K562 (cell line): ENCODE results near the gene SPAG9. TPM values are rescaled to one million over a fixed set of nuclear protein-coding genes. Genes with fewer than 3 reads are reported as not detected.

ENCODE experiments used
- BRD9 ChIP-seq: fragments of 450-650 bp; IDR thresholded peaks from 2 replicates; pipeline ENCODE4 v1.6.1; 2018; ENCODE audit warnings: low read depth; ENCODE audit not compliant: partially characterized antibody
- HNRNPL ChIP-seq: fragments of 200-400 bp; formaldehyde crosslinking; IDR thresholded peaks from 2 replicates; pipeline ENCODE4 v1.6.1; 2017; ENCODE audit warnings: low read depth, mild to moderate bottlenecking, low read length
- HNRNPLL ChIP-seq: fragments of 200-400 bp; formaldehyde crosslinking; IDR thresholded peaks from 2 replicates; pipeline ENCODE4 v1.6.1; 2017; ENCODE audit warnings: low read length, low read depth, mild to moderate bottlenecking; ENCODE audit not compliant: poor library complexity, severe bottlenecking
- MEIS2 ChIP-seq: fragments of 450-650 bp; IDR thresholded peaks from 2 replicates; pipeline ENCODE4 v1.6.1; 2014; ENCODE audit warnings: mild to moderate bottlenecking; ENCODE audit not compliant: partially characterized antibody
- POLR2G ChIP-seq: fragments of 200-400 bp; formaldehyde crosslinking; IDR thresholded peaks from 2 replicates; pipeline ENCODE4 v1.6.1; 2017; ENCODE audit warnings: low read depth, mild to moderate bottlenecking, antibody characterized with exemption, low read length, moderate library complexity
- PURB ChIP-seq: sonication (generic); formaldehyde crosslinking; IDR thresholded peaks from 2 replicates; pipeline ENCODE4 v1.9.0; 2021; ENCODE audit warnings: low read depth, mild to moderate bottlenecking, missing genetic modification reagents
- SIX5 ChIP-seq, 2 experiments: IDR thresholded peaks; 2 replicates each; pipeline ENCODE4 v1.6.1; 2011; ENCODE audit warnings: low read length in 2 of 2, borderline replicate concordance in 1 of 2, low read depth in 1 of 2, mild to moderate bottlenecking in 1 of 2, moderate library complexity in 1 of 2; ENCODE audit not compliant: insufficient read depth in 1 of 2
- SMARCA5 ChIP-seq: fragments of 450-650 bp; IDR thresholded peaks from 2 replicates; pipeline ENCODE4 v1.6.1; 2016
- TAF15 ChIP-seq: fragments of 200-400 bp; formaldehyde crosslinking; IDR thresholded peaks from 2 replicates; pipeline ENCODE4 v1.6.1; 2017; ENCODE audit warnings: mild to moderate bottlenecking, low read depth, low read length, moderate library complexity
- ZNF174 ChIP-seq: fragments of 250-450 bp; sonication (Bioruptor Pico); IDR thresholded peaks from 2 replicates; pipeline ENCODE4 v1.4.0; 2020; ENCODE audit warnings: mild to moderate bottlenecking
- ZNF23 ChIP-seq: fragments of 250-450 bp; sonication (Bioruptor Pico); IDR thresholded peaks from 2 replicates; pipeline ENCODE4 v1.4.0; 2020; ENCODE audit warnings: mild to moderate bottlenecking
- ZNF436 ChIP-seq: fragments of 250-450, 450-650 bp; sonication (Bioruptor Pico); formaldehyde crosslinking; IDR thresholded peaks from 2 replicates; pipeline ENCODE4 v1.7.0; 2020; ENCODE audit warnings: mild to moderate bottlenecking
- ZNF561 ChIP-seq: fragments of 450-650 bp; formaldehyde crosslinking; conservative IDR thresholded peaks from 2 replicates; pipeline ENCODE4 v1.4.0; 2020; ENCODE audit warnings: mild to moderate bottlenecking, moderate library complexity
- ZNF609 ChIP-seq: sonication (generic); formaldehyde crosslinking; IDR thresholded peaks from 2 replicates; pipeline ENCODE4 v1.8.1; 2023; ENCODE audit warnings: missing genetic modification reagents, mild to moderate bottlenecking, borderline replicate concordance
- ZNF668 ChIP-seq: fragments of 250-450 bp; sonication (Bioruptor Pico); IDR thresholded peaks from 2 replicates; pipeline ENCODE4 v1.8.0; 2022; ENCODE audit warnings: mild to moderate bottlenecking, inconsistent platforms
- polyA plus RNA-seq, 8 experiments: library from polyadenylated mRNA; depleted of rRNA in 4 of 8; stranded (reverse) in 5 of 8; unstranded in 3 of 8; fragments of >200 nt; fragmentation: Nextera tagmentation in 2 of 8; fragmentation: Illumina TruSeq in 1 of 8; extraction: Ambion mirVana in 2 of 8; extraction: Trizol in 1 of 8; gene quantifications; 2 replicates each; pipeline versions ENCODE4 v1.2.1 to v1.2.3, GENCODE V29; 2011 to 2014; ENCODE audit warnings: inconsistent platforms in 1 of 8, missing spikeins in 1 of 8
- total RNA-seq, 7 experiments: library from RNA; depleted of rRNA in 6 of 7; stranded (reverse); fragments of >200 nt in 6 of 7; fragmentation: Illumina TruSeq in 2 of 7; extraction: Trizol in 2 of 7; gene quantifications; 2 replicates each; pipeline versions ENCODE4 v1.2.1 to v1.2.3, GENCODE V29; 2011 to 2021; ENCODE audit warnings: low replicate concordance in 1 of 7
- TF ChIP-seq, protein P1 (sequence below): fragments of 450-650 bp; IDR thresholded peaks from 2 replicates; pipeline ENCODE4 v1.6.1; 2017; ENCODE audit warnings: antibody characterized with exemption, mild to moderate bottlenecking
- TF ChIP-seq, protein P2 (sequence below): fragments of 450-650 bp; formaldehyde crosslinking; IDR thresholded peaks from 2 replicates; pipeline ENCODE4 v1.4.0; 2020; ENCODE audit warnings: mild to moderate bottlenecking, moderate library complexity

SPAG9 gene
- total and polyA plus RNA-seq, 9 of the 15 experiments (the other 6 are each of a cell fraction or from before 2014, with no cell fraction given), result 12.2 to 99.2 (median 58.2) TPM

DNA sequence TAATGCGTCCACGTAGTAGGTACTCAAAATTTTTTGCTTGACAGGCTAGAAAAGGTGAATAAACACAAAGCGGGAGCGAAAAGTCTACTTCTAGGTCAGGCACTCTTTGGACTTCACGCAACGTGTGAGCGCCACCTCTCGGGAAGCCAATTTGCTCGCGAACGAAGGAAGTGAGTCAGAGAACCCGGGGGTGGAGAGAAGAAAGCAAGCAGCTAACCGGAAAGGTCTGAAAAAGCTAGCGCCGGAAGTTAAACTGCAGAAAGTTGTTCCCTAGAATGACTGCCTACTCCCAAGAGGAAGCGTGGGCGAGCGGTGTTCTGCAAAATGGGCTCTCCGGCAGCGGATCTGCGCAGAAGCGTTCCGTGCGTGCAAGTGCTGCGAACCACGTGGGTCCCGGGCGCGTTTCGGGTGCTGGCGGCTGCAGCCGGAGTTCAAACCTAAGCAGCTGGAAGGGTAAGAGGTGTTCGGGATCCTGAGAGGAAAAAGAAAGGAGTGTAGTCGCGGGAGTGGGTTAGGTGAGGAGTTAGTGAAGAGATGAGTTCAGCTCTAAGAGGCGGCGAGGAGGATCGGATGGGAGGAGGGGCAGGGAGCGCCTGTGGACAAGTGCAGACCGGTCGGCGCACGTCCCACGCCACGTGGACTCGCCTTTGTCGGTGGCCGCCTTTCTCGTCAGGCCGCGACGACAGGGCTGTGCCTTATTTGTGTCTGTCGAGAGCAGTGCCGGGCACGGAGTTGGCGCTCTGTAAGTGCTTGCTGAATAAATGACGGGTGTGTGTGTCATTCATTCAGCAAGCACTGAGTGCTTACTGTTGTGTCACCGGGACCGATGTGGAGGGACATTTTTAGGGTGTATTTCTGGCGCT is 32.8 kb upstream of the SPAG9 start, which contains the start of gene NME1 (continued):
- TF ChIP-seq, protein P1, sequence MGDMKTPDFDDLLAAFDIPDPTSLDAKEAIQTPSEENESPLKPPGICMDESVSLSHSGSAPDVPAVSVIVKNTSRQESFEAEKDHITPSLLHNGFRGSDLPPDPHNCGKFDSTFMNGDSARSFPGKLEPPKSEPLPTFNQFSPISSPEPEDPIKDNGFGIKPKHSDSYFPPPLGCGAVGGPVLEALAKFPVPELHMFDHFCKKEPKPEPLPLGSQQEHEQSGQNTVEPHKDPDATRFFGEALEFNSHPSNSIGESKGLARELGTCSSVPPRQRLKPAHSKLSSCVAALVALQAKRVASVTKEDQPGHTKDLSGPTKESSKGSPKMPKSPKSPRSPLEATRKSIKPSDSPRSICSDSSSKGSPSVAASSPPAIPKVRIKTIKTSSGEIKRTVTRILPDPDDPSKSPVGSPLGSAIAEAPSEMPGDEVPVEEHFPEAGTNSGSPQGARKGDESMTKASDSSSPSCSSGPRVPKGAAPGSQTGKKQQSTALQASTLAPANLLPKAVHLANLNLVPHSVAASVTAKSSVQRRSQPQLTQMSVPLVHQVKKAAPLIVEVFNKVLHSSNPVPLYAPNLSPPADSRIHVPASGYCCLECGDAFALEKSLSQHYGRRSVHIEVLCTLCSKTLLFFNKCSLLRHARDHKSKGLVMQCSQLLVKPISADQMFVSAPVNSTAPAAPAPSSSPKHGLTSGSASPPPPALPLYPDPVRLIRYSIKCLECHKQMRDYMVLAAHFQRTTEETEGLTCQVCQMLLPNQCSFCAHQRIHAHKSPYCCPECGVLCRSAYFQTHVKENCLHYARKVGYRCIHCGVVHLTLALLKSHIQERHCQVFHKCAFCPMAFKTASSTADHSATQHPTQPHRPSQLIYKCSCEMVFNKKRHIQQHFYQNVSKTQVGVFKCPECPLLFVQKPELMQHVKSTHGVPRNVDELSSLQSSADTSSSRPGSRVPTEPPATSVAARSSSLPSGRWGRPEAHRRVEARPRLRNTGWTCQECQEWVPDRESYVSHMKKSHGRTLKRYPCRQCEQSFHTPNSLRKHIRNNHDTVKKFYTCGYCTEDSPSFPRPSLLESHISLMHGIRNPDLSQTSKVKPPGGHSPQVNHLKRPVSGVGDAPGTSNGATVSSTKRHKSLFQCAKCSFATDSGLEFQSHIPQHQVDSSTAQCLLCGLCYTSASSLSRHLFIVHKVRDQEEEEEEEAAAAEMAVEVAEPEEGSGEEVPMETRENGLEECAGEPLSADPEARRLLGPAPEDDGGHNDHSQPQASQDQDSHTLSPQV, result no peak
- peak; percentile 14; the same call in 1 of the 2 replicates for TF ChIP-seq SMARCA5
- no peak for TF ChIP-seq MEIS2
- TF ChIP-seq ZNF668 (CRISPR knock-in tag), result no peak
- TF ChIP-seq HNRNPL, result no peak
- no peak for TF ChIP-seq HNRNPLL
- no peak for TF ChIP-seq ZNF436 (CRISPR knock-in tag)
- TF ChIP-seq ZNF23 (CRISPR knock-in tag), result no peak
- no peak for TF ChIP-seq PURB (CRISPR knock-in tag)
- no peak for TF ChIP-seq TAF15
- peak; percentile 65 to 71; a peak in 3 of 4 replicates for TF ChIP-seq SIX5 (IDR thresholded peaks at IDR 0.05; ENCODE audit: borderline replicate concordance in 1 of 2, insufficient read depth in 1 of 2, low read depth in 1 of 2, low read length in 2 of 2)
- TF ChIP-seq BRD9, result peak; percentile 95
- TF ChIP-seq ZNF174 (CRISPR knock-in tag), result no peak
- peak; percentile 93 for TF ChIP-seq POLR2G
- TF ChIP-seq, protein P2, sequence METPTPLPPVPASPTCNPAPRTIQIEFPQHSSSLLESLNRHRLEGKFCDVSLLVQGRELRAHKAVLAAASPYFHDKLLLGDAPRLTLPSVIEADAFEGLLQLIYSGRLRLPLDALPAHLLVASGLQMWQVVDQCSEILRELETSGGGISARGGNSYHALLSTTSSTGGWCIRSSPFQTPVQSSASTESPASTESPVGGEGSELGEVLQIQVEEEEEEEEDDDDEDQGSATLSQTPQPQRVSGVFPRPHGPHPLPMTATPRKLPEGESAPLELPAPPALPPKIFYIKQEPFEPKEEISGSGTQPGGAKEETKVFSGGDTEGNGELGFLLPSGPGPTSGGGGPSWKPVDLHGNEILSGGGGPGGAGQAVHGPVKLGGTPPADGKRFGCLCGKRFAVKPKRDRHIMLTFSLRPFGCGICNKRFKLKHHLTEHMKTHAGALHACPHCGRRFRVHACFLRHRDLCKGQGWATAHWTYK (CRISPR knock-in tag), result peak; percentile 60; the same call in 1 of the 2 replicates
- no peak for TF ChIP-seq ZNF561 (CRISPR knock-in tag)
- TF ChIP-seq ZNF609, result no peak; the same call in 1 of the 2 replicates
